Measurements from ENCODE around the gene DMC1.
"Not testable (repeated sequence)": the region's sequence is repeated elsewhere in the genome, so short reads cannot be mapped to it uniquely, and the experiment has no call there.

DMC1 gene

DNA sequence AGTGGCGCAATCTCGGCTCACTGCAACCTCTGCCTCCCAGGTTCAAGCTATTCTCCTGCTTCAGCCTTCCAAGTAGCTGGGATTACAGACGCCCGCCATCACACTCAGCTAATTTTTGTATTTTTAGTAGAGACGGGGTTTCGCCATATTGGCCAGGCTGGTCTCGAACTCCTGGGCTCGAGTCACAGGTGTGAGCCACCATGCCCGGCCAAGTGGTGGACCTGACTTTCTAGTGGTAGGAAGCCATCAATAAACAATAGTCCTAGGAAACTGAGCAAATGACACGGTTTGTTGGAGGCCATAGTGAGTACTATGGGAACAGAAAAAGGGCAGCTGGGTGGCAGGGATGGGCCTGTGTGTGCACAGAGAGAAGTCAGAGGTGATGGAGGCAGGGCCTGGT, 99.8 kb downstream of the DMC1 start:
- in situ Hi-C loops (cut with MboI; ENCODE audit: low sequenced_read_pairs) = not testable (repeated sequence)

DNA sequence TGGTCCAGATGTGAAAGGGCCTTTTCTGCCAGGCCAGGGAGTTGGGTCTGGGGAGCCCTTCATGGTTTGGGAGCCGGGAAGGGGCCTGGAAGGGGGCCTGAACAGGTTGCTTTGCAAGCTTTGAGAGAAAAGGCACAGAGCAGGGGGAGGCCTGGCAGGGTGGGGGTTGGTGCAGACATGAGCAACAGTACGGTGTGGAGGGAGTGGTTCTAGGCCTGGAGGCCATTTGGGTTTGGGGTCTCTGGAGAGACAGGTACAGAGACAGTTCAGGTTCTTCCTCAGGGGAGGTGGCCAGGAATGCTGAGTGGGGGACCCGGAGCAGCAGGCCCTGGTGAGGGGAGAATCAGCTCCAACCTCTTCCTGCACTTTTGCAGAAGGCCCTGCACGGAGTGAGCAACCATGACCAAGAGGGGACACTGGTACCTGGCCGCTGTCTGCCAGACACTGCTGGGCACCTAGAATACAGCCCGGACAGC, 100.6 kb downstream of the DMC1 start:
- in situ Hi-C loops (cut with MboI; ENCODE audit: low sequenced_read_pairs) = no loop called here

Measured in HL-60/S4 (cell line).